HFFc6 (cell line): ENCODE measurements around the gene CCBE1. TPM values are rescaled to one million over a fixed set of nuclear protein-coding genes. Genes with fewer than 3 reads are reported as not detected.
"Not testable (repeated sequence)": the region's sequence is repeated elsewhere in the genome, so short reads cannot be mapped to it uniquely, and the experiment has no call there.

ENCODE experiments used
- DNase-seq: peaks from one replicate; pipeline ENCODE4 v3.0.0-alpha.2; 2018
- H3K27ac Mint-ChIP-seq: 2 replicates; pipeline ENCODE4 v1.8.0; 2020; ENCODE audit warnings: mild to moderate bottlenecking, mixed read lengths
- H3K27me3 Mint-ChIP-seq: 2 replicates; pipeline ENCODE4 v1.8.0; 2021; ENCODE audit warnings: mild to moderate bottlenecking, moderate library complexity, mixed read lengths; ENCODE audit not compliant: insufficient read depth
- H3K36me3 Mint-ChIP-seq: 2 replicates; pipeline ENCODE4 v1.8.0; 2021; ENCODE audit warnings: low read depth, mixed read lengths
- H3K4me1 Mint-ChIP-seq: 2 replicates; pipeline ENCODE4 v1.8.0; 2020; ENCODE audit warnings: low read depth, mixed read lengths
- H3K4me3 Mint-ChIP-seq: 2 replicates; pipeline ENCODE4 v1.8.0; 2020; ENCODE audit warnings: mild to moderate bottlenecking, moderate library complexity, mixed read lengths
- H3K9me3 Mint-ChIP-seq: 2 replicates; pipeline ENCODE4 v1.8.0; 2020; ENCODE audit warnings: mild to moderate bottlenecking, mixed read lengths
- total RNA-seq, 6 experiments: library from RNA; stranded (reverse); fragmentation: NEBNext Ultra II Directional; extraction: Animal tissue kit (Norgen Biotek cat#: 25700); gene quantifications; 2 replicates in 1 of 6; 3 replicates in 5 of 6; pipeline ENCODE4 v1.2.3, GENCODE V29; 2021
- TF ChIP-seq, protein P1 (sequence below): fragments of 200-600 bp; sonication (generic); IDR thresholded peaks from 2 replicates; pipeline ENCODE4 v1.5.0; 2021; ENCODE audit warnings: antibody characterized with exemption, mild to moderate bottlenecking

CCBE1 gene
- total RNA-seq, 6 experiments from 2014 or later: 161 to 223 (median 206) TPM

GRCh38 chr18:59737776-59738300 lies 40.6 kb upstream of the CCBE1 start:
- DNase-seq: no peak
- TF ChIP-seq, protein P1, sequence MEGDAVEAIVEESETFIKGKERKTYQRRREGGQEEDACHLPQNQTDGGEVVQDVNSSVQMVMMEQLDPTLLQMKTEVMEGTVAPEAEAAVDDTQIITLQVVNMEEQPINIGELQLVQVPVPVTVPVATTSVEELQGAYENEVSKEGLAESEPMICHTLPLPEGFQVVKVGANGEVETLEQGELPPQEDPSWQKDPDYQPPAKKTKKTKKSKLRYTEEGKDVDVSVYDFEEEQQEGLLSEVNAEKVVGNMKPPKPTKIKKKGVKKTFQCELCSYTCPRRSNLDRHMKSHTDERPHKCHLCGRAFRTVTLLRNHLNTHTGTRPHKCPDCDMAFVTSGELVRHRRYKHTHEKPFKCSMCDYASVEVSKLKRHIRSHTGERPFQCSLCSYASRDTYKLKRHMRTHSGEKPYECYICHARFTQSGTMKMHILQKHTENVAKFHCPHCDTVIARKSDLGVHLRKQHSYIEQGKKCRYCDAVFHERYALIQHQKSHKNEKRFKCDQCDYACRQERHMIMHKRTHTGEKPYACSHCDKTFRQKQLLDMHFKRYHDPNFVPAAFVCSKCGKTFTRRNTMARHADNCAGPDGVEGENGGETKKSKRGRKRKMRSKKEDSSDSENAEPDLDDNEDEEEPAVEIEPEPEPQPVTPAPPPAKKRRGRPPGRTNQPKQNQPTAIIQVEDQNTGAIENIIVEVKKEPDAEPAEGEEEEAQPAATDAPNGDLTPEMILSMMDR: no peak
- Mint-ChIP-seq H3K4me3 (no peak overlapping the region), H3K4me1 (peaks cover 50% of the 10 kb centered on the region), H3K9me3 (peaks cover 6% of the 10 kb centered on the region), H3K36me3 (peaks cover 14% of the 10 kb centered on the region), H3K27ac (no peak overlapping the region), H3K27me3 (no peaks in the 10 kb centered on the region; the same call in 1 of the 2 replicates)

DNA sequence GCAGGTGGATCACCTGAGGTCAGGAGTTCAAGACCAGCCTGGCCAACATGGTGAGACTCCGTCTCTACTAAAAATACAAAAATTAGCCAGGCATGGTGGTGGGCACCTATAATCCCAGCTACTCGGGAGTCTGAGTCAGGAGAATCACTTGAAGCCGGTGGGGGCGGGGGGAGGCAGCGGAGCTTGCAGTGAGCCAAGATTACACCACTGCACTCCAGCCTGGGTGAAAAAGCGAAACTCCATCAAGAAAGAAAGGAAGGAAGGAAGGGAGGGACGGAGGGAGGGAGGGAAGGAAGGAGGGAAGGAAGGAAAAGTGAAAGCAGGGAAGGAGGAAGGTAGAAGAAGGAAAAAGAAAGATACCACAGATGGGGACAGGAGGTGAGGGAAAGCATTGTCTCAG lies 40.1 kb upstream of the CCBE1 start:
- Mint-ChIP-seq H3K36me3 (peaks cover 10% of the 10 kb centered on the region), H3K4me1 (peaks cover 46% of the 10 kb centered on the region)
- H3K9me3 Mint-ChIP-seq, H3K27me3 Mint-ChIP-seq, DNase-seq, H3K4me3 Mint-ChIP-seq, H3K27ac Mint-ChIP-seq: not testable (repeated sequence)

GRCh38 chr18:59736061-59736460 lies 38.8 kb upstream of the CCBE1 start:
- TF ChIP-seq, protein P1: no peak

DNA sequence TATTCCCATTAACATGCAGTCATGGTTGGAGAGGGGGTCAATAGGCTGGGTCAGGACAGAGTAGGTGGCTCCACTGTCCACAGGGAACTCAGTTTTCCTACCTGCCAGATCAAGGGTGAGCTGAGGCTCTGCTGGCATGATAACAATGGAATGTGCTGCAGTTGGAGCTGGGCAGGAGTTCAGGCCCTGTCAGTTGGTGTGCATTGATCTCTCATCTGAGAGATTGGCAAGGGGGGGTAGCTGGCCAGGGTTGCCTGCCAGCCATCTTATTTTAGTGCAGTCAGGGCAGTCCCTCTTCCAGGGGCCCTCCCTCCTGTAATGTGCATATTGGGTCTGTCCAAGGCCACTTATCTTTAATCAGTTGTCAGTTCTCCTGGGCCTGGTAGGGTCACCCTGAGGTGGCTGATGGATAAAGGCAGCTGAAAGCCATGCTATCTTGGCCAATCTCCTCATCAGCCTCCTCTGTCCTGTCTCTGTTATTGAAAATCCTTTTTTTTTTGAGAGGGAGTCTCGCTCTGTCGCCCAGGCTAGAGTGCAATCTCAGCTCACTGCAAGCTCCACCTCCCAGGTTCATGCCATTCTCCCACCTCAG lies 38.1 kb upstream of the CCBE1 start:
- Mint-ChIP-seq H3K36me3 (peaks cover 10% of the 10 kb centered on the region), H3K27ac (no peak overlapping the region), H3K9me3 (peaks cover 6% of the 10 kb centered on the region), H3K27me3 (no peaks in the 10 kb centered on the region; the same call in 1 of the 2 replicates), H3K4me1 (peaks cover 38% of the 10 kb centered on the region), H3K4me3 (no peak overlapping the region)
- TF ChIP-seq, protein P1: no peak
- DNase-seq: no peak

More at GRCh38 chr18:59736061-59736460, 38.8 kb upstream of the CCBE1 start:
- no peak overlapping the region for H3K27ac Mint-ChIP-seq
- H3K9me3 Mint-ChIP-seq: peaks cover 6% of the 10 kb centered on the region
- no peaks in the 10 kb centered on the region; the same call in 1 of the 2 replicates for H3K27me3 Mint-ChIP-seq
- peaks cover 38% of the 10 kb centered on the region for H3K4me1 Mint-ChIP-seq
- no peak overlapping the region for H3K4me3 Mint-ChIP-seq
- peaks cover 10% of the 10 kb centered on the region for H3K36me3 Mint-ChIP-seq
- no peak for DNase-seq

DNA sequence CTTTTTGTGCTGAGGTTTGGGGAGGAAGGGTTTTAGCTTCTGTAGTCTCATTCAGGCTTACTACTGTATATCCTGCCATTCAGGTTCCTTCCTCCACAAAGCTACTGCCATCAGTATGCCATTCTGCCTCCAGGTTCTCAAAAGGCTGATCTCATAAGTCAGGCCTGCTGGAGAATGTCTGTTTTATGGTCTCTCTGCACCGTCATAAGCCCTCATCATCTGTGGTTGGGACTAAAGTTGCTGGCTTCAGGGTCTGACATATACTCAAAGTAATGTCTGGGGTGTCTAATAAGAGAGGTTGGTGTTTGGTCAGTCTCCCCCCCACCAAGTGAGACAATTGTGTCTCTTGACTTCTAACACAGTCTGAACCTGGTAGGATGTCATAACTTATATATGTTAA lies 36.2 kb upstream of the CCBE1 start:
- Mint-ChIP-seq H3K27ac (peak overlapping the region; percentile 44; the same call in 1 of the 2 replicates), H3K36me3 (peaks cover 1% of the 10 kb centered on the region), H3K27me3 (no peaks in the 10 kb centered on the region; the same call in 1 of the 2 replicates), H3K4me1 (peaks cover 32% of the 10 kb centered on the region), H3K9me3 (no peaks in the 10 kb centered on the region), H3K4me3 (no peak overlapping the region)
- peak; percentile 48 for DNase-seq
- TF ChIP-seq, protein P1: no peak

GRCh38 chr18:59730896-59731295 lies 33.7 kb upstream of the CCBE1 start:
- Mint-ChIP-seq H3K9me3 (no peaks in the 10 kb centered on the region), H3K27ac (no peak overlapping the region), H3K27me3 (no peaks in the 10 kb centered on the region), H3K4me3 (no peak overlapping the region), H3K4me1 (peaks cover 30% of the 10 kb centered on the region), H3K36me3 (no peaks in the 10 kb centered on the region)
- TF ChIP-seq, protein P1: no peak
- no peak for DNase-seq
